ENCODE results near the gene GAN.
A peak's percentile ranks its signal among the peaks of the same experiment; 100 is the strongest.

GAN gene

GRCh38 chr16:81314603-81315270 lies at the start of gene GAN:
Gene GAN (plus strand): TSS chr16:81314962. CDS start chr16:81315114, 152 bp downstream.
- DNase-seq (ENCODE audit: low read depth), result peak; percentile 85
- H3K4me3 ChIP-seq (ENCODE audit: low read depth, low read length), result peak within 1 kb of the TSS; percentile 90

GRCh38 chr16:81265052-81265451 lies 49.7 kb upstream of the GAN start:
- H3K4me3 ChIP-seq (ENCODE audit: low read depth, low read length), result no peak overlapping the region

GRCh38 chr16:81265658-81266451 lies 48.9 kb upstream of the GAN start:
- DNase-seq (ENCODE audit: low read depth), result no peak
- H3K4me3 ChIP-seq (ENCODE audit: low read depth, low read length), result no peak overlapping the region

More at GRCh38 chr16:81265052-81265451, 49.7 kb upstream of the GAN start:
- no peak for DNase-seq (ENCODE audit: low read depth)

- H3K4me3 ChIP-seq (ENCODE audit: low read depth, low read length), result no peak overlapping the region
- DNase-seq (ENCODE audit: low read depth), result no peak
These were observed 48.1 kb upstream of the GAN start for GRCh38 chr16:81266680-81267095.

- DNase-seq (ENCODE audit: low read depth), result no peak
- H3K4me3 ChIP-seq (ENCODE audit: low read depth, low read length), result no peak overlapping the region
These were observed 46.3 kb upstream of the GAN start for GRCh38 chr16:81268509-81268908.

GRCh38 chr16:81273223-81273950 lies 41.4 kb upstream of the GAN start:
- H3K4me3 ChIP-seq (ENCODE audit: low read depth, low read length), result no peak overlapping the region
- DNase-seq (ENCODE audit: low read depth), result no peak

GRCh38 chr16:81275064-81275532 lies 39.7 kb upstream of the GAN start:
- DNase-seq (ENCODE audit: low read depth), result no peak
- H3K4me3 ChIP-seq (ENCODE audit: low read depth, low read length), result no peak overlapping the region

GRCh38 chr16:81275795-81276194 lies 39.0 kb upstream of the GAN start:
- no peak for DNase-seq (ENCODE audit: low read depth)
- no peak overlapping the region for H3K4me3 ChIP-seq (ENCODE audit: low read depth, low read length)

GRCh38 chr16:81276323-81276722 lies 38.4 kb upstream of the GAN start:
- H3K4me3 ChIP-seq (ENCODE audit: low read depth, low read length), result no peak overlapping the region
- DNase-seq (ENCODE audit: low read depth), result no peak

- no peak overlapping the region for H3K4me3 ChIP-seq (ENCODE audit: low read depth, low read length)
- no peak for DNase-seq (ENCODE audit: low read depth)
These were observed 37.2 kb upstream of the GAN start for GRCh38 chr16:81277541-81278080.

- DNase-seq (ENCODE audit: low read depth), result no peak
These were observed 36.2 kb upstream of the GAN start for GRCh38 chr16:81278526-81278925.

GRCh38 chr16:81279392-81279791 lies 35.4 kb upstream of the GAN start:
- H3K4me3 ChIP-seq (ENCODE audit: low read depth, low read length), result no peak overlapping the region
- DNase-seq (ENCODE audit: low read depth), result no peak

More at GRCh38 chr16:81278526-81278925, 36.2 kb upstream of the GAN start:
- H3K4me3 ChIP-seq (ENCODE audit: low read depth, low read length), result no peak overlapping the region

- DNase-seq (ENCODE audit: low read depth), result no peak
These were observed 34.4 kb upstream of the GAN start for GRCh38 chr16:81280393-81280792.

GRCh38 chr16:81283044-81283443 lies 31.7 kb upstream of the GAN start:
- H3K4me3 ChIP-seq (ENCODE audit: low read depth, low read length), result no peak overlapping the region
- no peak for DNase-seq (ENCODE audit: low read depth)

More at GRCh38 chr16:81280393-81280792, 34.4 kb upstream of the GAN start:
- H3K4me3 ChIP-seq (ENCODE audit: low read depth, low read length), result no peak overlapping the region

GRCh38 chr16:81284995-81285600 lies 29.7 kb upstream of the GAN start:
- H3K4me3 ChIP-seq (ENCODE audit: low read depth, low read length), result no peak overlapping the region
- no peak for DNase-seq (ENCODE audit: low read depth)

- no peak for DNase-seq (ENCODE audit: low read depth)
These were observed 28.6 kb upstream of the GAN start for GRCh38 chr16:81286190-81286589.

GRCh38 chr16:81291117-81291516 lies 23.6 kb upstream of the GAN start:
- DNase-seq (ENCODE audit: low read depth), result no peak
- no peak overlapping the region for H3K4me3 ChIP-seq (ENCODE audit: low read depth, low read length)

More at GRCh38 chr16:81286190-81286589, 28.6 kb upstream of the GAN start:
- no peak overlapping the region for H3K4me3 ChIP-seq (ENCODE audit: low read depth, low read length)

GRCh38 chr16:81292936-81293335 lies 21.8 kb upstream of the GAN start:
- no peak for DNase-seq (ENCODE audit: low read depth)
- H3K4me3 ChIP-seq (ENCODE audit: low read depth, low read length), result no peak overlapping the region
